Trophoblast cell (in vitro differentiated cells and primary cell): ENCODE measurements around the gene ZSWIM6.

Experiments used
- DNase-seq, 2 donors: peaks; one replicate each; pipeline ENCODE4 v3.0.0-alpha.2; 2016
- H2AFZ ChIP-seq: 2 replicates; pipeline ENCODE4 v1.6.1; 2013; ENCODE audit warnings: low read length, moderate library complexity, mild to moderate bottlenecking; ENCODE audit not compliant: insufficient read depth, poor library complexity
- H2AK5ac ChIP-seq: 2 replicates; pipeline ENCODE4 v1.6.1; 2013; ENCODE audit warnings: mild to moderate bottlenecking, low read length
- H2BK120ac ChIP-seq: 2 replicates; pipeline ENCODE4 v1.6.1; 2013; ENCODE audit warnings: low read length, mild to moderate bottlenecking, moderate library complexity; ENCODE audit not compliant: insufficient read depth, poor library complexity
- H2BK12ac ChIP-seq: 2 replicates; pipeline ENCODE4 v1.6.1; 2013; ENCODE audit warnings: mild to moderate bottlenecking, low read length, moderate library complexity
- H2BK5ac ChIP-seq: 2 replicates; pipeline ENCODE4 v1.6.1; 2013; ENCODE audit warnings: low read length, low read depth, moderate library complexity, mild to moderate bottlenecking; ENCODE audit not compliant: poor library complexity
- H3K14ac ChIP-seq: 2 replicates; pipeline ENCODE4 v1.6.1; 2013; ENCODE audit warnings: mild to moderate bottlenecking, low read length
- H3K18ac ChIP-seq: 2 replicates; pipeline ENCODE4 v1.6.1; 2013; ENCODE audit warnings: mild to moderate bottlenecking, low read length
- H3K23ac ChIP-seq: 2 replicates; pipeline ENCODE4 v1.6.1; 2013; ENCODE audit warnings: low read length
- H3K27ac ChIP-seq: 2 replicates; pipeline ENCODE4 v1.5.1; 2013; ENCODE audit warnings: low read depth, mild to moderate bottlenecking, inconsistent platforms, low read length, moderate library complexity
- H3K27me3 ChIP-seq: 2 replicates; pipeline ENCODE4 v1.6.1; 2013; ENCODE audit warnings: inconsistent platforms, mild to moderate bottlenecking, low read length, moderate library complexity; ENCODE audit not compliant: insufficient read depth
- H3K36me3 ChIP-seq, 2 experiments: 1 replicate in 1 of 2; 2 replicates in 1 of 2; pipeline ENCODE4 v1.6.1; 2013; ENCODE audit warnings: low read length in 2 of 2, mild to moderate bottlenecking in 2 of 2, moderate library complexity in 1 of 2; ENCODE audit not compliant: insufficient read depth in 2 of 2, control insufficient read depth in 1 of 2
- H3K4ac ChIP-seq: 2 replicates; pipeline ENCODE4 v1.6.1; 2013; ENCODE audit warnings: low read depth, mild to moderate bottlenecking, low read length, moderate library complexity
- H3K4me1 ChIP-seq, 2 experiments: 1 replicate in 1 of 2; 2 replicates in 1 of 2; pipeline ENCODE4 v1.6.1; 2013; ENCODE audit warnings: low read length in 2 of 2, mild to moderate bottlenecking in 2 of 2, moderate library complexity in 1 of 2; ENCODE audit not compliant: insufficient read depth in 2 of 2, control insufficient read depth in 1 of 2
- H3K4me2 ChIP-seq: 2 replicates; pipeline ENCODE4 v1.6.1; 2013; ENCODE audit warnings: inconsistent platforms, mild to moderate bottlenecking, low read length, moderate library complexity
- H3K4me3 ChIP-seq: 2 replicates; pipeline ENCODE4 v1.5.1; 2013; ENCODE audit warnings: mild to moderate bottlenecking, low read depth, low read length, inconsistent platforms
- H3K79me1 ChIP-seq: one replicate; pipeline ENCODE4 v1.6.1; 2013; ENCODE audit warnings: low read length
- H3K79me2 ChIP-seq: 2 replicates; pipeline ENCODE4 v1.6.1; 2013; ENCODE audit warnings: low read length, mild to moderate bottlenecking; ENCODE audit not compliant: control insufficient read depth, insufficient read depth, poor library complexity
- H3K9ac ChIP-seq: 2 replicates; pipeline ENCODE4 v1.6.1; 2013; ENCODE audit warnings: mild to moderate bottlenecking, low read length
- H3K9me3 ChIP-seq: 2 replicates; pipeline ENCODE4 v1.6.1; 2013; ENCODE audit warnings: low read depth, mild to moderate bottlenecking, control low read depth, inconsistent platforms, low read length; ENCODE audit not compliant: insufficient read depth
- H4K12ac ChIP-seq: 2 replicates; pipeline ENCODE4 v1.6.1; 2013; ENCODE audit warnings: low read depth, mild to moderate bottlenecking, low read length, moderate library complexity
- H4K8ac ChIP-seq: 2 replicates; pipeline ENCODE4 v1.6.1; 2013; ENCODE audit warnings: low read depth, mild to moderate bottlenecking, low read length, moderate library complexity
- H4K91ac ChIP-seq: one replicate; pipeline ENCODE4 v1.6.1; 2013; ENCODE audit warnings: low read depth, mild to moderate bottlenecking, low read length, moderate library complexity
- WGBS: extraction: QIAGEN DNeasy Blood & Tissue Kit; methylation state at CpG from one replicate; pipeline ENCODE4 v1.1.7; 2013; ENCODE audit warnings: missing lambda C conversion rate; ENCODE audit not compliant: insufficient read length, insufficient coverage; ENCODE audit errors: extremely low coverage; 5-methylcytosine and 5-hydroxymethylcytosine counted together

The ZSWIM6 gene

GRCh38 chr5:61460471-61460870 lies 128.4 kb downstream of the ZSWIM6 start:
- no peaks in the 10 kb centered on the region for H3K27me3 ChIP-seq
- no peaks in the 10 kb centered on the region for H3K36me3 ChIP-seq
- no peaks in the 10 kb centered on the region for H3K9me3 ChIP-seq
- H2AK5ac ChIP-seq, result no peak overlapping the region
- H3K14ac ChIP-seq, result no peak overlapping the region
- no peak overlapping the region for H3K4me2 ChIP-seq
- no peak overlapping the region for H4K12ac ChIP-seq
- WGBS, result no CpG with 5 or more reads among the region's 3 CpGs
- no peak overlapping the region for H2AFZ ChIP-seq
- no peak overlapping the region for H3K23ac ChIP-seq
- no peak overlapping the region for H2BK120ac ChIP-seq
- no peak overlapping the region for H3K4ac ChIP-seq
- no peak overlapping the region for H3K4me3 ChIP-seq
- no peak overlapping the region for H3K18ac ChIP-seq
- no peak overlapping the region for H2BK12ac ChIP-seq
- H2BK5ac ChIP-seq, result no peak overlapping the region
- H3K4me1 ChIP-seq, result peaks cover 2 to 4% of the 10 kb centered on the region in 2 experiments
- no peak for DNase-seq
- no peak overlapping the region for H4K8ac ChIP-seq
- no peaks in the 10 kb centered on the region for H3K79me2 ChIP-seq
- no peaks in the 10 kb centered on the region for H3K79me1 ChIP-seq
- no peak overlapping the region for H3K27ac ChIP-seq
- no peak overlapping the region for H3K9ac ChIP-seq
- no peak overlapping the region for H4K91ac ChIP-seq

DNA sequence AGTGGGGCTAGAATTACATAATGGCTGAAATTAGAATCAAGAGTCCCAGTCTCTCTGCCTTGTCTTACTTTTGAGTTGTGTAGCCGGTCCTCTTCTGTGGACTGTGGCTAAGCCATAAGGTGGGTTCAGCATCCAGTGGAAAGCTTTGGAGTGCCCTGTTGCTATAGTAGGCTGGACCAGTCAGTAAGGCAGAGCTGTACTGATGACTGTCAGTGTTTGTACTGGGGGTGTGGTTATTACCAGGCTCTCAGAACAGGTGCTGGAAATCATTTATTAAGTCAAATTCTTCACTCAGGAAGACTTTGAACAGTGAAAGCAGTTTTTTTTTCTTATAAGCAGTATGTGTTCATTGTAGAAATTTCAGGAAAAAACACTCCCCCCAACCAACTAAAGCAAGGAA lies 129.4 kb downstream of the ZSWIM6 start:
- Histone ChIP-seq H2BK120ac (no peak overlapping the region), H3K36me3 (no peaks in the 10 kb centered on the region), H3K4me1 (peaks cover 2 to 4% of the 10 kb centered on the region in 2 experiments), H2AFZ (no peak overlapping the region), H3K9me3 (no peaks in the 10 kb centered on the region), H3K23ac (no peak overlapping the region), H3K27me3 (no peaks in the 10 kb centered on the region), H3K4me2 (no peak overlapping the region), H2BK5ac (no peak overlapping the region), H3K79me2 (no peaks in the 10 kb centered on the region), H3K18ac (no peak overlapping the region), H3K79me1 (no peaks in the 10 kb centered on the region), H3K27ac (no peak overlapping the region), H4K8ac (no peak overlapping the region), H3K9ac (peak overlapping the region; percentile 76), H2AK5ac (no peak overlapping the region), H4K91ac (no peak overlapping the region), H2BK12ac (no peak overlapping the region), H3K14ac (no peak overlapping the region), H4K12ac (no peak overlapping the region), H3K4ac (no peak overlapping the region), H3K4me3 (no peak overlapping the region)
- no peak for DNase-seq
- WGBS, result no CpG with 5 or more reads among the region's 1 CpG

DNA sequence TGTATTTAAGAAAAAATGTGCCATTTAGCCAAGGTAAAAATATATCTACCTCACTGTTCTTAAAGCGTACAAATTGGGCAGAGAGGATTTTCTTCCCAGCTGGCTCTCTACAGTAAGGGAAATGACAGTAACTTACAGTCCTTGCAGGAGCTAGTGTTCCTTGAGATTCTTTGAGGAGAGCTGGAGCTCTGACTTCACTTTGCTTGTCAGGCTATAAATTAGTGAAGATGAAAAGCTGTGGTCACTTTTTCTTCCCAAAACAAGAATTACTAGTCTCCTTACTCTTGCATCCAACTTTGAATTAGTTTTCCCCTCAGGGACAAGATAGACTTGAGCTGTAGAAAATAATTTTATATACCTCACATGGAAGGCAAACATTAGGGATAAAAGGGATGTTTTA lies 129.9 kb downstream of the ZSWIM6 start:
- DNase-seq, result no peak
- H3K9me3 ChIP-seq, result no peaks in the 10 kb centered on the region
- H3K27ac ChIP-seq, result no peak overlapping the region
- no peak overlapping the region for H2BK12ac ChIP-seq
- H3K27me3 ChIP-seq, result no peaks in the 10 kb centered on the region
- no peaks in the 10 kb centered on the region for H3K79me2 ChIP-seq
- H4K8ac ChIP-seq, result no peak overlapping the region
- H4K12ac ChIP-seq, result no peak overlapping the region
- no peak overlapping the region for H3K18ac ChIP-seq
- H2AFZ ChIP-seq, result no peak overlapping the region
- no peak overlapping the region for H3K4me2 ChIP-seq
- H2AK5ac ChIP-seq, result no peak overlapping the region
- no peaks in the 10 kb centered on the region for H3K79me1 ChIP-seq
- WGBS, result no CpG with 5 or more reads among the region's 1 CpG
- no peak overlapping the region for H2BK120ac ChIP-seq
- H3K14ac ChIP-seq, result no peak overlapping the region
- H3K4ac ChIP-seq, result no peak overlapping the region
- no peak overlapping the region for H2BK5ac ChIP-seq
- peaks cover 2 to 4% of the 10 kb centered on the region in 2 experiments for H3K4me1 ChIP-seq
- no peaks in the 10 kb centered on the region for H3K36me3 ChIP-seq
- H3K9ac ChIP-seq, result no peak overlapping the region
- H3K4me3 ChIP-seq, result no peak overlapping the region
- H4K91ac ChIP-seq, result no peak overlapping the region
- H3K23ac ChIP-seq, result no peak overlapping the region

DNA sequence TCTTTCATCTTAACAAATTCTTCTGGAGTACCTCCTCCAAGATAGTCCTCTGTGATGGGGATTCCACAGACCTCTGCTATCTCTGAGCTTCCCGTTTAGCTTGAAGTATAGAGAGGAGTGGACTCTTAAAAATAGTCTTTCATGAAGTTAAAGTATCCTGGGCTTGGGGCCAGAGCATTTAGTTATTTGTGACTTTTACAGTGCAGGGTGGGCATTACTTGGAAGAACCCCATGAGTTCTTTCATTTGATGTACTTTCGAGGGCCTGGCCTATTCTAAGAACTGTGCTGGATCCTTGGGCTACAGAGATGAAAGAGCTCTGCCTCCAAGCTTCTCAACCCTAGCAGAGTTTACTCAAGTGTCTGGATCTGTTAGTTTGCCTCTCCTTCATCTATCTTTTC lies 131.5 kb downstream of the ZSWIM6 start:
- H3K23ac ChIP-seq, result no peak overlapping the region
- no peaks in the 10 kb centered on the region for H3K36me3 ChIP-seq
- WGBS, result no CpG with 5 or more reads among the region's 2 CpGs

More for the DNA sequence above, 131.5 kb downstream of the ZSWIM6 start:
- Histone ChIP-seq H2AK5ac (no peak overlapping the region), H3K4me1 (peaks cover 2 to 5% of the 10 kb centered on the region in 2 experiments), H2BK12ac (no peak overlapping the region), H2BK5ac (no peak overlapping the region), H3K18ac (no peak overlapping the region), H3K79me2 (no peaks in the 10 kb centered on the region), H4K8ac (no peak overlapping the region), H2AFZ (no peak overlapping the region), H3K4me3 (no peak overlapping the region), H3K27ac (no peak overlapping the region), H3K14ac (no peak overlapping the region), H2BK120ac (no peak overlapping the region), H3K79me1 (no peaks in the 10 kb centered on the region), H3K9ac (no peak overlapping the region), H3K4ac (no peak overlapping the region), H4K12ac (no peak overlapping the region), H3K27me3 (no peaks in the 10 kb centered on the region), H3K4me2 (no peak overlapping the region), H4K91ac (no peak overlapping the region), H3K9me3 (no peaks in the 10 kb centered on the region)
- no peak for DNase-seq
